Measurements from ENCODE around the gene CA6.
"Not testable (repeated sequence)": the region's sequence is repeated elsewhere in the genome, so short reads cannot be mapped to it uniquely, and the experiment has no call there.

Gene CA6

GRCh38 chr1:8976338-8976737 lies 30.7 kb downstream of the CA6 start:
- DNase-seq: no peak

GRCh38 chr1:8976896-8977450 lies 31.3 kb downstream of the CA6 start:
- peak; percentile 46 for DNase-seq

GRCh38 chr1:8980656-8981055 lies 35.0 kb downstream of the CA6 start:
- no peak for DNase-seq

GRCh38 chr1:8981169-8981568 lies 35.5 kb downstream of the CA6 start:
- no peak for DNase-seq

GRCh38 chr1:8984203-8984602 lies 38.5 kb downstream of the CA6 start:
- no peak for DNase-seq

- DNase-seq: no peak
These were observed 39.3 kb downstream of the CA6 start for GRCh38 chr1:8984990-8985389.

GRCh38 chr1:8985915-8986813 lies 40.5 kb downstream of the CA6 start:
- peak; percentile 94 for DNase-seq

GRCh38 chr1:8986814-8987190 lies 41.1 kb downstream of the CA6 start:
- DNase-seq: no peak

GRCh38 chr1:8987881-8988617 lies 42.4 kb downstream of the CA6 start:
- DNase-seq: peak; percentile 36

- DNase-seq: no peak
These were observed 42.9 kb downstream of the CA6 start for GRCh38 chr1:8988618-8988967.

- DNase-seq: no peak
These were observed 43.4 kb downstream of the CA6 start for GRCh38 chr1:8989061-8989460.

- DNase-seq: no peak
These were observed 44.2 kb downstream of the CA6 start for GRCh38 chr1:8989821-8990220.

- no peak for DNase-seq
These were observed 47.4 kb downstream of the CA6 start for GRCh38 chr1:8992936-8993687.

- not testable (repeated sequence) for DNase-seq
These were observed 48.5 kb downstream of the CA6 start for GRCh38 chr1:8993962-8994675.

- not testable (repeated sequence) for DNase-seq
These were observed 56.0 kb downstream of the CA6 start for GRCh38 chr1:9001534-9002214.

- not testable (repeated sequence) for DNase-seq
These were observed 56.5 kb downstream of the CA6 start for GRCh38 chr1:9002215-9002560.

GRCh38 chr1:9004031-9004699 lies 58.5 kb downstream of the CA6 start:
- DNase-seq: no peak

GRCh38 chr1:9004700-9005394 lies 59.2 kb downstream of the CA6 start:
- peak; percentile 83 for DNase-seq

- DNase-seq: no peak
These were observed 59.7 kb downstream of the CA6 start for GRCh38 chr1:9005395-9005708.

- no peak for DNase-seq
These were observed 61.4 kb downstream of the CA6 start for GRCh38 chr1:9006956-9007615.
